Fibroblast of the conjunctiva (primary cell): ENCODE results near the gene TASP1.
A peak's percentile ranks its signal among the peaks of the same experiment; 100 is the strongest.

ENCODE experiments used
- DNase-seq: peaks from one replicate; pipeline ENCODE4 v3.0.0-alpha.2; 2010; ENCODE audit warnings: low read depth

Gene TASP1

DNA sequence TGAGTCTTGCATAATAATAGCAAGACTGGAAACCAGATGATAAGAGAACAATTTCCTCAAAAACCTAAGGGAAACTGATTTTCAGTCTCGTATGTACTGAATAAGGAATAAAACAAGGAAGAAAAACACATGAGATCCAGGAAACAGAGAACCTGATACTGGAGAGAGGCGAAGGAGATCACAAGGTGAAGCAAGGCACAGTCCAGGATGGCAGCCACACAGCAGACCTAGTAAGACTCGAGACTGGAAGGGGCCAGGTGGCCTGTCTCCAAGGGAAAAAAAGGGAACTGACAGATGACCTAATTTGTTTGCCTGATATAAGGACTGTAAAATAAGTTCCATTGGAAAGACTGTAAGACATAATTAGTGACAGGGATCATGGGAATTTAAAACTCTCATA lies 71.1 kb downstream of the TASP1 start:
- DNase-seq: no peak

DNA sequence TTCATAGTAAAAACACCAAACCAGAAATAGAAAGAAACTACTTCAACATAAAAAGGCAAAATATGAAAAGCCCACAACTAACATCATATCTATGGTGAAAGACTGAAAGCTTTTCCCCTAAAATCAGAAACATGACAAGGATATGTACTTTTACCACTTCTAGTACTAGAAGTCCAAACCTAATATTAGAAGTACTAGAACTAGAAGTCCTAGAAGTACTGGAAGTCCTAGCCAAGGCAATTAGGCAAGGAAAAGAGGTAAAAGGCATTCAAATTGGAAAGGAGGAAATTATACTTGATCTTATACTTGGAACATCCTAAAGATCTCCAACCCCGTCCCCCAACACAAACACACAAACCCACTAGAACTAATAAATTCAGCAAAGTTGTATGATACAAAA lies 74.9 kb downstream of the TASP1 start:
- DNase-seq: no peak

DNA sequence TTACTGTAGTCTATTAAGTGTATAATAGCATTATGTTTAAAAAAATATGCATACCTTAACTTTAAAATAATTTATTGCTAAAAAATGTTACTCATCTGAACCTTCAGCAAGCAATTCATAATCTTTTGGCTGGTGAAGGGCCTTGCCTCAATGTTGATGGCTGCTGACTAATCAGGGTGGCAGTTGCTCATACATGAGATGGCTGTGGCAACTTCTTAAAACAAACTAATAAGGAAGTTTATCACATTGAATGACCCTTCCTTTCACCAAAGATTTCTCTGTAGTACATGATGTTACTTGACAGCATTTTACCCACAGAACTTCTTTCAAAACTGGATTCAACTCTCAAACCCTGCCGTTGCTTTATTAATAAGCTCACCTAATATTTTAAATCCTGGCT lies 84.0 kb downstream of the TASP1 start:
- DNase-seq: no peak

DNA sequence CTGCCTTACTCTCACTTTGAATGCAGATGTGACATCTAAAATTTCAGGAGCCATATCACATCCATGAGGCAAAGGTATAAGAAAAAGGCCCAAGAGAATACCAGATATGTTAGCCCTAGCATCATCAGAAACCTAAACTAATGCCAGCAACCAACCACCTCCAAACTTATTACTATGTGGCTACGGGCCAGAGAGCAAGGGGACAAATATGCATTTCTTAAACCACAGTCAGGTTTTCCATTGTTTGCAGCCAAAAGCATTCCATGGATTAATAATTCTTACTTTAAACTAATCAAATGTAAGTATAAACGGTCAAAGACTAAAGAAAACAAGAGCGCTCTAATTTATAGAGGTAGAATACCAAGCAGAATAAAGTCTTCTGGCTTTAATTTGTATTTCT lies 84.7 kb downstream of the TASP1 start:
- DNase-seq: peak; percentile 1

DNA sequence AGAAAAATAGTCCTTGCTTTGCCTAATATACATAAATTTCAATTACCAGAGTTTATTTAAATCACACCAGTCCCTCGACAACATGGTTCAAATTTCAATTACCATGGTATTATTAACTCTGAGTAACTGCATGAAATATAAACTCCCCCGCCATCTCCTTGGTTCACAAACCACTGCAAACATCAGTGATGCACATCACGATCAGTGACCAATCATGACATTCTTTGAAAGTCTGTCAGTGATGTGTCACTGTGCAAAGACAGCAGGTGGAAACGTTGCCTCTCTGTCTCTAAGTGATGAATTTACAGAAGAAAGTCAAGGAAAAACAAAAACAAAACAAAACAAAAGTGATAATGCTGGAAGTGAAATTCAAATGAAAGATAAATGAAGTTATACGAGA lies 86.7 kb downstream of the TASP1 start:
- DNase-seq: no peak

DNA sequence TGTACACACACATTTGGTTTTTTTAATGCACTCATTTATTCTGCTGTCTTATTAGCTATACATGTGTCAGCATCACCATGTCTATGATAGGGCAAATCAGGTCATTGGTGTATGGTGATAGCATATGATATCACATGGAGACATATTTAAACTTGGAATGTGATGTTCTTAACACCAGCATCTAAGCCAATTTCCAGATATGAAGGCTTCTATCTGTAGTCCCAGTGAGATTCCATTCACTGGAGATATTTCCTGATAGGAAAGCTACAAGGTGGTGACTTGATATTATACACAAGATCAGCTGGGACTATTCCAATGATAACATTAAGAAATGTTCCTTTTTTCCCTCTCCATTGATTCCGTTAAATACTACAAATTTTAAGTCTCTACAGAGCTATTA lies 89.3 kb downstream of the TASP1 start:
- DNase-seq: no peak

DNA sequence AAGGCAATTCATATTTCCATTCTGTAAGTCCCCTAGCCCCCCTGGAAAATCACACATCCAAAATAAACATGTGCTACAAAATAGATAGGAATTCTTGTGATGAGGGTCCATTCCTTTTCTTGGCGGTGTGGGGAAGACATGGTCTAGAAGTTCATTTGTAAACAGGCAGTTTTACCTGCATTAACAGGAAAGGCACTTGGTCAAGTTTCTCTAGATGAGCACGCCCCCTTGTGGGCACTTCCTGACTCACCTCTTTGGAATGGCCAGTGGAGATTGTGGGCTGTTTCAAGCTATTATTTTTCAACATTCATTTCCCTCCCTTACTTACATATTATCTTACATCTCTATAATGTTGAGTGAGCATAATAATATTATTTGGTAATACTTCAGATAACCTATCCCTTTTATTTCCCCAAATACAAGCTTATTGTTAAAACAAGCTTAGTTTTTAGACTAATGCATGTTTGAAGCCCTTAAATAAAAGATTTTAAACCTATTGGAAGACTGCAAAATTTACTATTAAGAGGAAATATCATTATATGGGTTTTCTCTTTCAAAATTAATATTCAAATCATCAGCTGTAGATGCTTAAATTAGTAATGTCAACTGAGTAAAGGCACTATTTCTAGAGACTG lies 92.1 kb downstream of the TASP1 start:
- peak; percentile 54 for DNase-seq

DNA sequence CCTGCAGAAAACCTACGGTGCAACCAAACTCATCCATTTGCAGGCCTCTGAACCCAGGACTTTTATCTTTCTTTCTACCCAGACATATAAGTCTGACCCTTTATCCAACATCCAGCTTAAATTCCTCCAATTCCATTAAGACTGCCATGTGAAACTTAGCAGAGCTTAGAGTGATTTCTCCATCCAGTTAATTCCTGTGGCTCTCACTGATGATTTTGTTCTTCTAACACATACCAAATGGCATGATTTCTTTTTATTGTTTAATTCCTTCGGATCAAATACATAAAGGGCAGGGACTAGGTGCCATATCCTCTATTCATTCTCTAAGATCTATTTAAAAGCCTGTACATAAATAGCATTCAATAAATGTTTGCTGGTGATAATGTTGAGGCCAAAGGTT lies 92.9 kb downstream of the TASP1 start:
- no peak for DNase-seq

DNA sequence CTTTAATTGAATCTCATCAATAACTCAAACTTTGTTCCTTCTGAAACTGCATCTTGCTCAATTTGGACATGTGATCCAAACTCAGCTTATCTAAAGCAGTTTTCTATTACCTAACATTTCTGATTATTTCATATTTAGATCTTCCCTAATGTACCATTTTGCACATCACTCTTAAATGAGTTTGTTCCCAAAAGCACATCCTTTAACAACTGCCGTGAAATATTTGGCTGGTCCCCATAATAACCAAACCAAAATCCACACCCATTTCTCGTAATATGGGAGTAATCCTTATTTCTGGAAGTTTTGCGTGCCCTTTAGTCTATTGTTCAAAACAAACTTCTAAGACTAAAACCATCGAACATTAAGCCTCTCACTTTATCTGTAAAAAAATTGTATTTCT lies 94.9 kb downstream of the TASP1 start:
- no peak for DNase-seq

DNA sequence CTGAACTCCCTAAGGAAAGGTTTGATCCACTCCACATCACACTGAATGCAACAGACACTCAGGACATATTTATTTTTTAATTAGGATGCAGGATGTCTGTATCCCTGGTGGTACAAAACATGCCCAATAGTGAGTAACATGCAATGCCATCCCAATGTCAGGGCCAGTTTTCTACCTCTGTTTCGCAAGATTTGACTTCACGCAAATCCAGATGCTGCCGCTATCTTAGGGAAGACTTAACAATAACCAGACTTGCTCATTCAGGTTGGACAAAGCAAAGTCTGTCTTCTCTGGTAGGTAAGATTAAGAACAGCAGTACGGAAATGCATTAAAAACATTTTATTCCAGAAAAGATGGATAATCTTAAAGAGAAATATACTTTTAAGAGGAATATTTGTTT lies 103.1 kb downstream of the TASP1 start:
- DNase-seq: no peak

DNA sequence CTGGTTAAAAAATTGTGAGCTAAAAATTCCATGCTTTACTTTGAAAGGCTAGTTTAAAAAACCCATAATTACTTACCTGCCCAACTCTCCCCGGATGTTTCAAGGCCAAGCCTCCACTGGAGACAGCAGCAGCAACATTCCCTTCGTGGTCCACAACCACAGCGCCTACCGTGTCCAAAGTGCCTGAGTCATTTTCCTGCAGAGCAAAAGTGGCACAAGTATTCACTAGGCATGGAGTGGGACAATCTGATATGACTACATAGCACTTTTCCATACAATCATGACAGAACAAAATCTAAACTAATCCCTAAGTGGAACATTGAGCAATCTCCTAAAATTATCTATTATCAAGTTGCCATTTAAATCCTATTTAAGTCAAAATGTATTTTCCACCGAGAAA lies 104.8 kb downstream of the TASP1 start:
- no peak for DNase-seq

DNA sequence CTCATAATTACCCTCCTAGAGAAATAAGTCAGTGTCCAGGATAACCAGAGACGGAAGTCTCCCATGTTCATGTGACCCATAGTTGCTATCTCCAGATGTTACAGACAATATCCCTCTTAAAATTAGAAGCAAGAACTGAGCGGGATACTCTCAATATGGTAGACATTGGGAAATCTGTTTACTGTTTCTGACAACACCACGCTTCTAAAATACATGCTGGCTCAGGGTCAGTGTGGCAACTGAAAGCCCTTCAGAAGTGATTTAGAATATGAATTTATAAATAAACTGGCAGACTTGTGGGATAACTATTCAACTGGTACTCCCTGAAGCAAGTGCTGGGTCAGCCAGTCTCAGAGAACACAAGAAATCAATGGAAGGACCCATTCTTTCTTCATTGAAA lies 108.6 kb downstream of the TASP1 start:
- DNase-seq: no peak

DNA sequence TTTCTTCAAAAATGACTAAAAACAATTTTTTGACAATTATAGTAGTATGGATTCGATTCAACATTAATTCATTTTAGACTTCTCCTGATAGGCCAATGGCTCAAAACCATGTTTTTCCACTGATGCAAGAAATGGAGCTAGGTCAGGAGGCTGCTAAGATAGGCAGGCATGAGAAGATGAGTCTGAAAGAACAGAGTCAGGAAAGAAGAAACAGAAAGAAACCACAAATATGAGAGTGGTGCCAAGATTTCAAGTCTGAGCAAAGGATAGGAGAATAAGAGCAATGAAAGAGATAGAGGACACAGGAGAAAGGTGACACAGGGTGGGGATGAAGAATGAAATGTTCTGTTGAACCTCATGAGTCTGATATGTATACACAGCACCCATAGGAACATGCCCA lies 112.2 kb downstream of the TASP1 start:
- DNase-seq: no peak

DNA sequence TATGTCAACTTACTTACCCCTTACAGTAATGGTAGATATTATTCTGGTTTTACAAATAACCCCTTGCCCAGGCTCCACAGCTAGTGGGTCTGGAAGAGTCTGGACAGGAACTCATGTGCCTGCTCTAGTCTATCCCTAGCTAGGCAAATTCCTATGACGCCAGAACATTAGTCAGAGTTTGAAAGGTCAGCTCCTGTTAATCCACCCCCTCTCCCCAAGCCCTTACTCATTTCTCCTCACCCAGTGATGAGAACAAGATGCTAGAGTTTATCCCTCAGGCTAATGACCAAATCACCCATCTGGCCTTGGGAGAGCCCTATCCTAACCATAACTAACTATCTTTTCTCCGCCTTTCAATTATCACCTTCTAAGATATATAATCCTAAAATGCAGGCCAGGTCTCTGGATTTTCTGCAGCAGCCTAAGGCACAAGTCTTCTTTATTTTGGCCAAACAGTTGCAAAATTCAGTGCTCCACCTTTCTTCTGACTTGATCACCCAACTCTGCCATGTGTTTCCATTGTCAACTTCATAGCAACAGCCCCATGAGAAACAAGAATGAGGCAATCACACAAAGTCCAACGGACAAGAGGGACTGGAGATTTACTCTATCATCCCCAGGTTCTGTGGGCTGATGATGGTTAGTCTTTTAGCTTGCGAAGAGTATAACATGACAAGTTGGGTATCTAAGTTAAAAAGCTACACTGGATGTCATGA lies 113.3 kb downstream of the TASP1 start:
- peak; percentile 88 for DNase-seq

DNA sequence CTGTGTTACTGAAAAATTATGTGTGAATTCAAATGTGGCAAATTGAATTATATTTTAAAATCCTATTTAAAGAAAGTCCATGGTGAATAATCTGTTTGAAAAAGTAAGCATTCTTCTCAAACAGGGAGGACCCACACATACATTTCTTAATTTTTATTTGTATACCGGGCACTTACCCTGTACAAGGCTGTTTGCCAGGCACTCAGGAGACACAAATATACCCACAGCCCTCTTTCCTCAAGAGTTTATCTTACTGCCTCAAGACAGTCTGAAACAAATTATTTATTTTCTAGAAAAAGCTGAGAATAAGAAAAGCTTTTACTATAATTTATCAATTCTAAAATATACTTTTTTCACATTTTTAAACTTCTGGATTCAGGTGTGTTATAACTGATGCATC lies 114.4 kb downstream of the TASP1 start:
- no peak for DNase-seq

DNA sequence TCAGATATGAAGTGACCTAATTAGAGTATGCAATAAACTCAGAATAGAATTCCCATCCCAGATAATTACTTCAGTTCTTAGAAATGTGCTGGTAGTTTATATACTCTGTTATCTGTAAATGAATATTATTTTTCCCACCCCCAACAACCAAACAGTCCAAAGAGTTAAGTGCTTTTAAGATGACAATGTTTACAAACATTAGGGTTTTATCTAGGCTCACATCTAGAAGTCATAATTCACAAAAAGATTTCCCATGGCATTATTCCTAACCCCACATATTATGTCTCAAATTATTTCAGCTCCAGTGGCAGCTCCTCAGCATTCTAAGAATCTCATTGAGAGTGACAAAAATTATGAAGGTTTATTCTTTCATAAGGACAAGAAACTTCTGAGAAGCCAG lies 120.9 kb downstream of the TASP1 start:
- no peak for DNase-seq

DNA sequence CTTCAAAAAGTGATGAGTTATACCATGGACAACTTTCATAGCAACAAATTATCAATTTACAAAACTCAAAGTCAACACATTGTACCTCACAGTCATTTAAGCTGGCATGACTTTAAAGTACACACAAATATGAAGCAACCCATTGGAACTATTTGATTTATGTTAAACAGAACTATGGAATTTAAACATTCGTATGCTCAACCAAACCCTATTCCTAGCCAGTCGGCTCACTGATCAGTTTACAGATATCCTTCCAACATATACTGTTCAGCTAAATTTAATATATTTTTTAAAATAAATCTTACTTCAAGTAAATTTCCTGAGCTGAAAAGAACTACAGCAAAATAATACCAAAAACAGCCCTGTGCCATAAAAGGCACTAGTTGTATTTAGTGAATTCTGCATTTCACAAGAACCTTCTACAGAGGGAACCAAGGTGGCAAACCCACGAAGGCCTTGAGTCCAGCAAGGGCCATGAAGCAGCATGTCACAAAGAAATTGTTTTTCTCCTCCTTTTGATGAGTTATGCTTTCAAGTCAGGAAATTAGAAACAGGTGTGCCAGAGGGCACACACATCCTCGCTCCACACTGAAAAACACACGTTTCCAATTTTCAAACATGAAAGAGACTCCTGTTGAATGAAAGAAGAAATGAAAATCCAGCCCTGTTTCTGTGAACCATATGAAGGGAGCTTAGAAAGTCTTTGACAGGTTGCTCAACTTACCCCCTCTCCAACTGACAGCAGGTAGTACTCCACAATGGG lies 122.8 kb downstream of the TASP1 start:
- peak; percentile 22 for DNase-seq

DNA sequence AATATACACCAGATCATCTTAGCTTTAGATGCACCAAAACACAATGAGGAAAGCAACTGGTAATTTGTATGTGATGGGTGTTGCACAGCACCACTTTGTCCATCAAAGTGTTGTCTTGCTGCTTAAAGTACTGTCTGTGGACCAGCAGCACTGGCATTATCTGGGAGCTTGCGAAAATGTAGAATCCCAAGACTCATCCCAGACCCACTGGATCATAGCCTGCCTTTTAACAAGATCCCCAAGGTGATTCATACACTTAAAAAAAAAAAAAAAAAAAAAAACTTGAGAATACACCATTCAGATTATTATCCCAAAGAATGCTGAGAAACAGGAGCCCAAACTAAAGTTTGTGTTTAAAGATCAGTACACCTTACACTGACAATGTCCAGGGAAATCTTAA lies 123.4 kb downstream of the TASP1 start:
- DNase-seq: no peak

DNA sequence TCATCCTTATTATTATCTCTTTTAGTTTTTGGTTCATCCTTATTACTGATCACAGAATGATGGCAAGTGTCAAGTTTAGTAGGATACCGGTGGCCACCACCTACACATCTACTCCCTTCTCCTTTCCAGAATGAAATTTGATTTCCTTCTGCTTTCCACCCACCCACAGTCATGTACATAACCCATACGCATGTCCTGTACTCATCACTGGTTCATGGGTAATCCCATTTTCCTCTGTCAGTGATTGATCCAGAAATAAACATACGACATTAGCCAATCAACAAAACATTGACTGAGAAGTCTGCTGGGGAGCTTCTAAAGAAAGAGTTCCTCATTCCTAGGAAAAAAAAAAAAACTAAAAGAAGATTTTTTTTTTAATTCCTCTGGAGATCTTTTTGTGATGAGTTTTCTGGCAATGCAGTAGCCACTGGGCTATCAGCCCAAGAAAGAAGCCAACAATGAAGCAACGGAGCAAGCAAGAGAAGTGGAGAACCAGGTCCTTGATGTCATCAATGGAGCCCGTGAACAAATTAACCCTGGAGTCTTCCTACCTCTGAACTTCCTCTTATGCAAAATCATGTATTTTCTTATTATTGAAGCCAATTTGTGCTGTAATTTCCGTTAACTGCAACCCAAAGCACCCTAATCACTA lies 127.8 kb downstream of the TASP1 start:
- DNase-seq: peak; percentile 32

DNA sequence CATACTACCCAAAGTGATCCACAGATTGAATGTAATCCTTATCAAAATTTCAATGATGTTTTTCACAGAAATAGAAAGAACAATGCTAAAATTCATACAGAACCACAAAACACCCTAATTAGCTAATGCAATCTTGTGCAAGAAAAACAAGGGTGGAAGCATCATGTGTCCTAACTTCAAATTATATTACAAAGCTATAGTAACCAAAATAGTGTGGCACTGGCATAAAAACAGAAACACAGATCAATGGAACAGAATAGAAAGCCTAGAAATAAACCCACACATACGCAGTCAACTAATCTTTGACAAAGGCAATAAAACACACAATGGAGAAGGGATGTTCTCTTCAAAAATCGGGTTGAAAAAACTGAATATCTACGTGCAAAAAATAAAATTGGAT lies 131.1 kb downstream of the TASP1 start:
- no peak for DNase-seq

DNA sequence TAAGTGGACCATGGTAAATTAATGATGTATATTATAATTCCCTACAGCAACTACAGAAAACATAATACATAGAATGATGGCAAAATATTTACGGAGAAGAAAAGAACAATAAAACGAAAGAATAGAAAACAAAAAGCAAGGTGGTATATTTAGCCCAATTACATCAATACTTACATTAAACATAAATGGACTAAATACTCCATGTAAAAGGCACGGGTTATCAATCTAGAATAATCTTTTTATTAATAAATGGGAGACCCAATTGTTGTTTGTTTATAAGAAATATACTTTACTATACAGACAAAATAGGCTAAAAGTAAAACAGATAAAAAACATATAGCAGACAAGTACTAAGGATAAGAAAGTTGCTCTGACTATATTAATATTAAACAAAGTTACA lies 137.2 kb downstream of the TASP1 start:
- DNase-seq: no peak

DNA sequence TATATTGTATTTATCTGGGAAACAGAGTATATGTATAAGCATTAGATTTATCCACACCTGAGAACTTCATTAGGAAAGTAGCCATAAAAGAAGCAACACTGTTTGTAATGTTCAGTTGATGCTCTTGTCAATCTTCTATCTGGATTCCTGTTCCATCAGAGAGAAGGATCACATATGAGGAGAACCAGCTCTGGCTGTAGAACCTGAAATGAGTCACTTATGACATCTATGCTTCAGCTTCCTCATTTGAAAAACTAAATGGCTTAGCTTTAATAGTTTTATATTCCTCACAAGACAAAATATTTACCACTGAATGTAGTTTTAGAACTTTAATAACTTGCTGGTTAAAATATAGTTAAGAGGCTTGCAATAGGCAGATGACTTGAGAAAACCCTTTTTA lies 144.7 kb downstream of the TASP1 start:
- no peak for DNase-seq

DNA sequence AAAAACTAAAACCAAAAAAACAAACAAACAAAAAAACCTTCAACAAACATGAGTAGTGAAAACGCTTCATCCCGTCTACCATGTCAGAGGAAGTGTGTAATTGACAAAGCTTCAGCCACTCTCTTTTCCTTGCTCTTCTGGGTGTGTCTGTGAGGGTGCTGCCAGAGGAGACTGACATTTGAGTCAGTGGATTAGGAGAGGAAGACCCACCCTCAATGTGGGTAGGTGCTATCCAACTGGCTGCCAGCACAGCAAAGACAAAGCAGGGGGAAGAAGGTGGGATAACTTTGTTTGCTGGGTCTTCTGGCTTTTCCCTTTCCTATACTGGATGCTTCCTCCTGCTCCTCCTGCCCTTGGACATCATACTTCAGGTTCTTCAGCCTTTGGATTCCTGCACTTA lies 145.6 kb downstream of the TASP1 start:
- DNase-seq: no peak
